ENCODE data around the gene CLEC11A. TPM values are rescaled to one million over a fixed set of nuclear protein-coding genes. Genes with fewer than 3 reads are reported as not detected.
"Not testable (repeated sequence)": the region's sequence is repeated elsewhere in the genome, so short reads cannot be mapped to it uniquely, and the experiment has no call there.

The CLEC11A gene
- total RNA-seq, 1 experiment from 2014 or later, result 4.6 TPM

- peak; percentile 44 for DNase-seq (ENCODE audit: low spot score)
These were observed 1.6 kb upstream of the CLEC11A start for GRCh38 chr19:50721441-50722137.

GRCh38 chr19:50722201-50723013 is 757 bp upstream of the CLEC11A start:
- peak; percentile 19 for DNase-seq (ENCODE audit: low spot score)

GRCh38 chr19:50723735-50724521 is 764 bp downstream of the CLEC11A start:
- DNase-seq (ENCODE audit: low spot score), result peak; percentile 13

- DNase-seq (ENCODE audit: low spot score), result peak; percentile 100
These were observed 1.5 kb downstream of the CLEC11A start for GRCh38 chr19:50724522-50725217.

- peak; percentile 27 for DNase-seq (ENCODE audit: low spot score)
These were observed 2.2 kb downstream of the CLEC11A start for GRCh38 chr19:50725218-50725910.

- DNase-seq (ENCODE audit: low spot score), result no peak
These were observed 2.7 kb downstream of the CLEC11A start for GRCh38 chr19:50725911-50726230.

- DNase-seq (ENCODE audit: low spot score), result peak; percentile 8
These were observed 5.0 kb downstream of the CLEC11A start for GRCh38 chr19:50728084-50728737.

GRCh38 chr19:50729894-50730293 is 6.7 kb downstream of the CLEC11A start:
- no peak for DNase-seq (ENCODE audit: low spot score)

- no peak for DNase-seq (ENCODE audit: low spot score)
These were observed 12.7 kb downstream of the CLEC11A start for GRCh38 chr19:50735869-50736268.

GRCh38 chr19:50736338-50736737 is 13.2 kb downstream of the CLEC11A start:
- DNase-seq (ENCODE audit: low spot score), result no peak

GRCh38 chr19:50739132-50739913 is 16.2 kb downstream of the CLEC11A start:
- DNase-seq (ENCODE audit: low spot score), result no peak

GRCh38 chr19:50739914-50740426 is 16.8 kb downstream of the CLEC11A start:
- DNase-seq (ENCODE audit: low spot score), result no peak

GRCh38 chr19:50741179-50741933 is 18.2 kb downstream of the CLEC11A start:
- no peak for DNase-seq (ENCODE audit: low spot score)

GRCh38 chr19:50743537-50743936 is 20.4 kb downstream of the CLEC11A start:
- DNase-seq (ENCODE audit: low spot score), result no peak

GRCh38 chr19:50745221-50745620 is 22.1 kb downstream of the CLEC11A start:
- DNase-seq (ENCODE audit: low spot score), result no peak

- DNase-seq (ENCODE audit: low spot score), result not testable (repeated sequence)
These were observed 24.0 kb downstream of the CLEC11A start for GRCh38 chr19:50747141-50747540.

- no peak for DNase-seq (ENCODE audit: low spot score)
These were observed 26.3 kb downstream of the CLEC11A start for GRCh38 chr19:50749490-50749889.

- DNase-seq (ENCODE audit: low spot score), result no peak
These were observed 26.8 kb downstream of the CLEC11A start for GRCh38 chr19:50750010-50750409.

GRCh38 chr19:50753879-50754278 is 30.7 kb downstream of the CLEC11A start:
- no peak for DNase-seq (ENCODE audit: low spot score)

All from H4 (cell line).